Stomach (tissue), 4 donors: ENCODE results near the gene LMF2.

Experiments
- CTCF ChIP-seq, 7 experiments: fragments of 450-650 bp in 4 of 7; fragments of 200-600 bp in 3 of 7; sonication (generic) in 3 of 7; IDR thresholded peaks; one replicate each; pipeline ENCODE4 v1.5.1; 2016 to 2019; ENCODE audit warnings: antibody characterized with exemption in 7 of 7, control low read depth in 2 of 7, mild to moderate bottlenecking in 1 of 7
- POLR2A ChIP-seq, 4 donors: fragments of 450-650 bp; IDR thresholded peaks; one replicate each; pipeline ENCODE4 v1.6.1; 2016; ENCODE audit warnings: antibody characterized with exemption in 4 of 4, control low read depth in 2 of 4, mild to moderate bottlenecking in 1 of 4, moderate library complexity in 1 of 4
- POLR2AphosphoS5 ChIP-seq, 3 donors: sonication (generic); formaldehyde crosslinking; IDR thresholded peaks; one replicate each; pipeline ENCODE4 v1.6.1; 2016; ENCODE audit warnings: antibody characterized with exemption in 3 of 3

GRCh38 chr22:50531546-50531961 lies 24.1 kb upstream of the LMF2 start:
- TF ChIP-seq CTCF (IDR thresholded peaks at IDR 0.05) (no peak), POLR2AphosphoS5 (IDR thresholded peaks at IDR 0.05) (peak in 1 of 3 donors; percentile 71), POLR2A (IDR thresholded peaks at IDR 0.05) (no peak)
